Nasal cavity respiratory epithelium epithelial cell of viscerocranial mucosa (primary cell): Measurements from ENCODE around the gene SRA1. TPM values are rescaled to one million over a fixed set of nuclear protein-coding genes. Genes with fewer than 3 reads are reported as not detected.

Source experiments
- total RNA-seq: library from RNA; depleted of rRNA; stranded (reverse); fragments of >200 nt; gene quantifications from 2 replicates; pipeline ENCODE4 v1.2.3, GENCODE V29; 2014

The SRA1 gene
- 19.9 and 47.5 TPM in 2 replicates for total RNA-seq

GRCh38 chr5:140557136-140557805, at the start of gene SRA1:
Gene SRA1, minus strand, starts transcription at chr5:140557473. Its CDS starts 21 bp downstream, at chr5:140557452.

DNA sequence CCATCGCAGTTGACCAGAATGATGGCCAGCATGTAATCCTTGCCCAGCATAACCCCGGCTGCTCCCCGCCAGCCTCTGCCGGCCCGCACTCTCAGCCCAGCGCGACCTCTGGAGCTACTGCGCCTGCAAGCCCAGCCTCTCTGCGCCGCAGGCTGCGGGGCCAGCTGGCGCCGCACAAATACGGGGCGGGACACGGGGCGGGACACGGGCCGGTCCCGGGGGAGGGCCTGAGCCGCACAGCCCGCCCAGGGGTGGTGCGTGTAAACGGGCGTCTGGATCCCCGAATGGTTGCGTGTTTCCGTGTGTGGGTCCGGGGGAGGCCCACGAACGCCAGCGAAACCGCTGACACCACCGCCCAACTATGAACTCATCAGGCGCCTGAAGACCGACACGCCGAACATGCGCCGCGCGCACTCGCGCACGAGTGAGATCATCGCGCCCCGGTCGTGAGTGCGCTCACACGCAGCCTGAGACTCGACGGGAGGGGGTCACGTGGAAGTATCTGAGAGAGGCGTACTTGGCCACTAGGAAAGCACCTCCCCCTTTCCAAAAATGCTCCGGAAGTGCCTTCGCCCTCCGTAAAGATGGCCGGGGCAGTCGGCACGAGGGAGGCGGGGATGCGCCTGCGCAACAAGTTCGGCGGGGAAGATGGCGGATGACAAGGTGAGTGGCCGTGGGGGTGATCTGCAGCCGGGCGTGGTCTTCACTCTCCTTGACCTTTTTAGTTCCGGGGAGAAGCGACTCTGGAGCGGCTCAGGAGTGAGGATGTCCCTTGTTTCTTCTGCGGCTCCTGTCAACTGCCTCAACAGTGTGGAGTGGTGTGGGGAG, 7.1 kb upstream of the SRA1 start, which contains the start of the genes APBB3 and SLC35A4:
TSS of gene APBB3 (minus strand) at position 403 of the 828 bp plus-strand sequence. CDS start at position 50, 353 bp downstream.
TSS of gene SLC35A4 (plus strand) at position 633 of the 828 bp plus-strand sequence. CDS start 2,342 bp downstream, outside the sequence.

GRCh38 chr5:140547508-140548299, 9.6 kb downstream of the SRA1 start, which contains the start of gene EIF4EBP3:
Gene EIF4EBP3, plus strand, starts transcription at chr5:140547662. Its CDS starts 76 bp downstream, at chr5:140547738.

Other genes starting within 250 kb of the SRA1 start
- 115 and 206 TPM in 2 replicates for gene HBEGF, start 210.9 kb downstream of the SRA1 start, total RNA-seq
- 0.07 and 0.34 TPM in 2 replicates for gene SLC4A9, start 197.3 kb downstream of the SRA1 start, total RNA-seq
- gene ANKHD1, start 155.6 kb downstream of the SRA1 start, total RNA-seq, result 107 and 114 TPM in 2 replicates
- gene EIF4EBP3, start 9.8 kb downstream of the SRA1 start, total RNA-seq, result 3.1 and 3.8 TPM in 2 replicates
- 5.8 and 10.4 TPM in 2 replicates for gene APBB3, start 7.1 kb upstream of the SRA1 start, total RNA-seq
- gene SLC35A4, start 7.4 kb upstream of the SRA1 start, total RNA-seq, result 16.7 and 53.9 TPM in 2 replicates
- 1.4 and 6.6 TPM in 2 replicates for gene CD14, start 75.7 kb upstream of the SRA1 start, total RNA-seq
- gene TMCO6, start 82.0 kb upstream of the SRA1 start, total RNA-seq, result 10.6 and 12.5 TPM in 2 replicates
- gene NDUFA2, start 90.2 kb upstream of the SRA1 start, total RNA-seq, result 17.5 and 26.7 TPM in 2 replicates
- gene IK, start 90.4 kb upstream of the SRA1 start, total RNA-seq, result 70.4 and 100 TPM in 2 replicates
- gene WDR55, start 107.4 kb upstream of the SRA1 start, total RNA-seq, result 30.7 and 33.2 TPM in 2 replicates
- 0.34 and 0.36 TPM in 2 replicates for gene DND1, start 116.1 kb upstream of the SRA1 start, total RNA-seq
- 45.5 and 62.6 TPM in 2 replicates for gene HARS1, start 133.9 kb upstream of the SRA1 start, total RNA-seq
- gene HARS2, start 134.0 kb upstream of the SRA1 start, total RNA-seq, result 24.3 and 33.7 TPM in 2 replicates
- 66.2 and 67.0 TPM in 2 replicates for gene ZMAT2, start 143.0 kb upstream of the SRA1 start, total RNA-seq
- under 0.01 TPM in 1 of 2 replicates, not detected in the other for gene PCDHA1, start 228.7 kb upstream of the SRA1 start, total RNA-seq
- under 0.01 TPM in 1 of 2 replicates, not detected in the other for gene PCDHA2, start 237.4 kb upstream of the SRA1 start, total RNA-seq
- gene PCDHA3, start 243.6 kb upstream of the SRA1 start, total RNA-seq, result 0.57 TPM in 1 of 2 replicates, not detected in the other
- 0.34 and 2.3 TPM in 2 replicates for gene PCDHA4, start 249.6 kb upstream of the SRA1 start, total RNA-seq